Measurements from ENCODE around the gene SLPI. TPM values are rescaled to one million over a fixed set of nuclear protein-coding genes. Genes with fewer than 3 reads are reported as not detected.

SLPI gene
- total and polyA plus RNA-seq, 10 of the 15 experiments (the other 5 are each of a cell fraction or from before 2014, with no cell fraction given), result 0.56 to 1.4 TPM; not detected in 8

DNA sequence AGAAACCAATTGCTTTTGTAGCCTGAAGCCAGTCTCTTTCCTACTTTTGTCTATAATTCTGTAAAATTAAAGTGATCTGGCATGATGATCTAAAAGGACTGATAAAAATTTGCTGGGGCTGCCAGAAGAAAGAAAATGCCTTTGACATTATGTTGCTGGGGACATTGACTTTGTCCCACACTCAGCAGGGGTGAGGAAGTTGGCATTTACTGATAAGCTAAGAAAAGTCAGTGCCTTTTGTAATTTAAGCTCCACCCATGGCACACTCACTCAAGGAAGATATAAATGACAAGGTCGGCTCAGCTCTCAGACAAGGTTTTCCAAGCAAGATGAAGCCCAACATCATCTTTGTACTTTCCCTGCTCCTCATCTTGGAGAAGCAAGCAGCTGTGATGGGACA lies 47.6 kb downstream of the SLPI start, which contains the start of gene SEMG1:
Gene SEMG1, plus strand, starts transcription at position 309 of the 400 bp plus-strand sequence. Its CDS starts 21 bp downstream, at position 330.
- ATAC-seq (no peak), DNase-seq (ENCODE audit: low read depth, low spot score) (no peak), FAIRE-seq (no peak)
- no TSS peak for BruUV-seq (replicated peaks)
- WGBS (ENCODE audit: insufficient coverage, insufficient replicate concordance, low lambda C conversion rate, missing lambda C conversion rate), result 0% methylated on average over 1 of the region's 1 CpG
- H3K27me3 ChIP-seq (replicated peaks in 1 of 2; ENCODE audit: control insufficient read depth in 2 of 2, insufficient read depth in 2 of 2, low read length in 1 of 2), result peaks cover 0 to 5% of the 10 kb centered on the region in 2 experiments; a peak in 1 of 4 replicates
- no peaks in the 10 kb centered on the region for H3K9me3 ChIP-seq (replicated peaks; ENCODE audit: control insufficient read depth, insufficient read depth, low read length)
- intact Hi-C loops (cut with micrococcal nuclease; ENCODE audit: unreplicated experiment) (no loop called here), in situ Hi-C loops (cut with MboI) (no loop called here)
- POLR2A ChIA-PET, result no interaction called here
- H3K4me2 ChIP-seq (ENCODE audit: control insufficient read depth, insufficient read depth), result no peak within 1 kb of the TSS
- SMC1A ChIA-PET (ENCODE audit: uncharacterized antibody, unreplicated experiment), result no interaction called here
- CTCF ChIA-PET, result interaction anchor here (0.7 kb wide), 1 partner anchor 112 kb away, joined by 3 read pairs; no protein-coding TSS in a partner anchor
- no peak within 1 kb of the TSS for H2AFZ ChIP-seq (ENCODE audit: control insufficient read depth, low read depth, low read length)
- RAD21 ChIA-PET (ENCODE audit: unreplicated experiment), result no interaction called here
- no peaks in the 10 kb centered on the region for H3K79me2 ChIP-seq (ENCODE audit: control insufficient read depth, insufficient read depth, low read length)
- H4K20me1 ChIP-seq (ENCODE audit: control insufficient read depth, insufficient read depth), result no peaks in the 10 kb centered on the region
- H3K4me1 ChIP-seq (ENCODE audit: control insufficient read depth, insufficient read depth, low read length), result no peaks in the 10 kb centered on the region
- no peak within 1 kb of the TSS for H3K9ac ChIP-seq (ENCODE audit: control insufficient read depth, insufficient read depth, low read length)
- no peak within 1 kb of the TSS for H3K4me3 ChIP-seq
- no peak within 1 kb of the TSS for H3K27ac ChIP-seq (ENCODE audit: control insufficient read depth, insufficient read depth)
- H3K36me3 ChIP-seq (ENCODE audit: control insufficient read depth in 2 of 2, insufficient read depth in 2 of 2, low read length in 1 of 2), result no peaks in the 10 kb centered on the region
- TF ChIP-seq CREM (IDR thresholded peaks at IDR 0.05; ENCODE audit: low read depth) (no peak), IRF4 (IDR thresholded peaks at IDR 0.05; ENCODE audit: low read depth, low read length) (no peak), POLR2AphosphoS2 (IDR thresholded peaks at IDR 0.05; ENCODE audit: low read depth, low read length) (no peak), BHLHE40 (IDR thresholded peaks at IDR 0.05; ENCODE audit: borderline replicate concordance in 1 of 2, low read depth in 2 of 2, low read length in 1 of 2) (no peak), HCFC1 (IDR thresholded peaks at IDR 0.05; ENCODE audit: low read length) (no peak), ATF7 (IDR thresholded peaks at IDR 0.05; ENCODE audit: low read depth) (no peak), MEF2B (IDR thresholded peaks at IDR 0.05; ENCODE audit: partially characterized antibody, poor library complexity, severe bottlenecking) (no peak), TBL1XR1 (IDR thresholded peaks at IDR 0.05; ENCODE audit: low read depth, low read length) (no peak), ZNF274 (IDR thresholded peaks at IDR 0.05; ENCODE audit: insufficient read depth, insufficient read length) (no peak)
- TF ChIP-seq, protein P1, sequence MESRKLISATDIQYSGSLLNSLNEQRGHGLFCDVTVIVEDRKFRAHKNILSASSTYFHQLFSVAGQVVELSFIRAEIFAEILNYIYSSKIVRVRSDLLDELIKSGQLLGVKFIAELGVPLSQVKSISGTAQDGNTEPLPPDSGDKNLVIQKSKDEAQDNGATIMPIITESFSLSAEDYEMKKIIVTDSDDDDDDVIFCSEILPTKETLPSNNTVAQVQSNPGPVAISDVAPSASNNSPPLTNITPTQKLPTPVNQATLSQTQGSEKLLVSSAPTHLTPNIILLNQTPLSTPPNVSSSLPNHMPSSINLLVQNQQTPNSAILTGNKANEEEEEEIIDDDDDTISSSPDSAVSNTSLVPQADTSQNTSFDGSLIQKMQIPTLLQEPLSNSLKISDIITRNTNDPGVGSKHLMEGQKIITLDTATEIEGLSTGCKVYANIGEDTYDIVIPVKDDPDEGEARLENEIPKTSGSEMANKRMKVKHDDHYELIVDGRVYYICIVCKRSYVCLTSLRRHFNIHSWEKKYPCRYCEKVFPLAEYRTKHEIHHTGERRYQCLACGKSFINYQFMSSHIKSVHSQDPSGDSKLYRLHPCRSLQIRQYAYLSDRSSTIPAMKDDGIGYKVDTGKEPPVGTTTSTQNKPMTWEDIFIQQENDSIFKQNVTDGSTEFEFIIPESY (IDR thresholded peaks at IDR 0.05), result no peak
- TF ChIP-seq, protein P2, sequence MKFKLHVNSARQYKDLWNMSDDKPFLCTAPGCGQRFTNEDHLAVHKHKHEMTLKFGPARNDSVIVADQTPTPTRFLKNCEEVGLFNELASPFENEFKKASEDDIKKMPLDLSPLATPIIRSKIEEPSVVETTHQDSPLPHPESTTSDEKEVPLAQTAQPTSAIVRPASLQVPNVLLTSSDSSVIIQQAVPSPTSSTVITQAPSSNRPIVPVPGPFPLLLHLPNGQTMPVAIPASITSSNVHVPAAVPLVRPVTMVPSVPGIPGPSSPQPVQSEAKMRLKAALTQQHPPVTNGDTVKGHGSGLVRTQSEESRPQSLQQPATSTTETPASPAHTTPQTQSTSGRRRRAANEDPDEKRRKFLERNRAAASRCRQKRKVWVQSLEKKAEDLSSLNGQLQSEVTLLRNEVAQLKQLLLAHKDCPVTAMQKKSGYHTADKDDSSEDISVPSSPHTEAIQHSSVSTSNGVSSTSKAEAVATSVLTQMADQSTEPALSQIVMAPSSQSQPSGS (IDR thresholded peaks at IDR 0.05; ENCODE audit: low read length), result no peak
- TF ChIP-seq, protein P3, sequence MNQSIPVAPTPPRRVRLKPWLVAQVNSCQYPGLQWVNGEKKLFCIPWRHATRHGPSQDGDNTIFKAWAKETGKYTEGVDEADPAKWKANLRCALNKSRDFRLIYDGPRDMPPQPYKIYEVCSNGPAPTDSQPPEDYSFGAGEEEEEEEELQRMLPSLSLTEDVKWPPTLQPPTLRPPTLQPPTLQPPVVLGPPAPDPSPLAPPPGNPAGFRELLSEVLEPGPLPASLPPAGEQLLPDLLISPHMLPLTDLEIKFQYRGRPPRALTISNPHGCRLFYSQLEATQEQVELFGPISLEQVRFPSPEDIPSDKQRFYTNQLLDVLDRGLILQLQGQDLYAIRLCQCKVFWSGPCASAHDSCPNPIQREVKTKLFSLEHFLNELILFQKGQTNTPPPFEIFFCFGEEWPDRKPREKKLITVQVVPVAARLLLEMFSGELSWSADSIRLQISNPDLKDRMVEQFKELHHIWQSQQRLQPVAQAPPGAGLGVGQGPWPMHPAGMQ (IDR thresholded peaks at IDR 0.05; ENCODE audit: borderline replicate concordance), result no peak
- TF ChIP-seq, protein P4, sequence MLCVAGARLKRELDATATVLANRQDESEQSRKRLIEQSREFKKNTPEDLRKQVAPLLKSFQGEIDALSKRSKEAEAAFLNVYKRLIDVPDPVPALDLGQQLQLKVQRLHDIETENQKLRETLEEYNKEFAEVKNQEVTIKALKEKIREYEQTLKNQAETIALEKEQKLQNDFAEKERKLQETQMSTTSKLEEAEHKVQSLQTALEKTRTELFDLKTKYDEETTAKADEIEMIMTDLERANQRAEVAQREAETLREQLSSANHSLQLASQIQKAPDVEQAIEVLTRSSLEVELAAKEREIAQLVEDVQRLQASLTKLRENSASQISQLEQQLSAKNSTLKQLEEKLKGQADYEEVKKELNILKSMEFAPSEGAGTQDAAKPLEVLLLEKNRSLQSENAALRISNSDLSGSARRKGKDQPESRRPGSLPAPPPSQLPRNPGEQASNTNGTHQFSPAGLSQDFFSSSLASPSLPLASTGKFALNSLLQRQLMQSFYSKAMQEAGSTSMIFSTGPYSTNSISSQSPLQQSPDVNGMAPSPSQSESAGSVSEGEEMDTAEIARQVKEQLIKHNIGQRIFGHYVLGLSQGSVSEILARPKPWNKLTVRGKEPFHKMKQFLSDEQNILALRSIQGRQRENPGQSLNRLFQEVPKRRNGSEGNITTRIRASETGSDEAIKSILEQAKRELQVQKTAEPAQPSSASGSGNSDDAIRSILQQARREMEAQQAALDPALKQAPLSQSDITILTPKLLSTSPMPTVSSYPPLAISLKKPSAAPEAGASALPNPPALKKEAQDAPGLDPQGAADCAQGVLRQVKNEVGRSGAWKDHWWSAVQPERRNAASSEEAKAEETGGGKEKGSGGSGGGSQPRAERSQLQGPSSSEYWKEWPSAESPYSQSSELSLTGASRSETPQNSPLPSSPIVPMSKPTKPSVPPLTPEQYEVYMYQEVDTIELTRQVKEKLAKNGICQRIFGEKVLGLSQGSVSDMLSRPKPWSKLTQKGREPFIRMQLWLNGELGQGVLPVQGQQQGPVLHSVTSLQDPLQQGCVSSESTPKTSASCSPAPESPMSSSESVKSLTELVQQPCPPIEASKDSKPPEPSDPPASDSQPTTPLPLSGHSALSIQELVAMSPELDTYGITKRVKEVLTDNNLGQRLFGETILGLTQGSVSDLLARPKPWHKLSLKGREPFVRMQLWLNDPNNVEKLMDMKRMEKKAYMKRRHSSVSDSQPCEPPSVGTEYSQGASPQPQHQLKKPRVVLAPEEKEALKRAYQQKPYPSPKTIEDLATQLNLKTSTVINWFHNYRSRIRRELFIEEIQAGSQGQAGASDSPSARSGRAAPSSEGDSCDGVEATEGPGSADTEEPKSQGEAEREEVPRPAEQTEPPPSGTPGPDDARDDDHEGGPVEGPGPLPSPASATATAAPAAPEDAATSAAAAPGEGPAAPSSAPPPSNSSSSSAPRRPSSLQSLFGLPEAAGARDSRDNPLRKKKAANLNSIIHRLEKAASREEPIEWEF (IDR thresholded peaks at IDR 0.05; ENCODE audit: insufficient replicate concordance, low read depth, low read length), result no peak
- TF ChIP-seq, protein P5, sequence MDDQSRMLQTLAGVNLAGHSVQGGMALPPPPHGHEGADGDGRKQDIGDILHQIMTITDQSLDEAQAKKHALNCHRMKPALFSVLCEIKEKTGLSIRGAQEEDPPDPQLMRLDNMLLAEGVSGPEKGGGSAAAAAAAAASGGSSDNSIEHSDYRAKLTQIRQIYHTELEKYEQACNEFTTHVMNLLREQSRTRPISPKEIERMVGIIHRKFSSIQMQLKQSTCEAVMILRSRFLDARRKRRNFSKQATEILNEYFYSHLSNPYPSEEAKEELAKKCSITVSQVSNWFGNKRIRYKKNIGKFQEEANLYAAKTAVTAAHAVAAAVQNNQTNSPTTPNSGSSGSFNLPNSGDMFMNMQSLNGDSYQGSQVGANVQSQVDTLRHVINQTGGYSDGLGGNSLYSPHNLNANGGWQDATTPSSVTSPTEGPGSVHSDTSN (IDR thresholded peaks at IDR 0.05; ENCODE audit: insufficient replicate concordance, low read depth, low read length), result no peak
